H9 (cell line): ENCODE data around the gene SS18L1. TPM values are rescaled to one million over a fixed set of nuclear protein-coding genes. Genes with fewer than 3 reads are reported as not detected.

Experiments
- DNase-seq: peaks from one replicate; pipeline ENCODE4 v3.0.0-alpha.2; 2017
- H2AFZ ChIP-seq: one replicate; pipeline ENCODE4 v1.6.1; 2013; ENCODE audit warnings: mild to moderate bottlenecking, low read length, control low read depth, moderate library complexity
- H2AK5ac ChIP-seq: 2 replicates; pipeline ENCODE4 v1.6.1; 2013; ENCODE audit warnings: low read length, control low read depth, mixed read lengths; ENCODE audit not compliant: insufficient read length
- H2BK120ac ChIP-seq: one replicate; pipeline ENCODE4 v1.6.1; 2013; ENCODE audit warnings: low read depth, mild to moderate bottlenecking, low read length, control low read depth, inconsistent platforms; ENCODE audit not compliant: poor library complexity, severe bottlenecking
- H2BK12ac ChIP-seq: 2 replicates; pipeline ENCODE4 v1.6.1; 2013; ENCODE audit warnings: low read length, control low read depth, mixed read lengths, low read depth; ENCODE audit not compliant: insufficient read length
- H2BK15ac ChIP-seq: 2 replicates; pipeline ENCODE4 v1.6.1; 2013; ENCODE audit warnings: low read depth, low read length, control low read depth
- H2BK20ac ChIP-seq: one replicate; pipeline ENCODE4 v1.6.1; 2013; ENCODE audit warnings: low read depth, mild to moderate bottlenecking, low read length, control low read depth, inconsistent platforms; ENCODE audit not compliant: poor library complexity, severe bottlenecking
- H2BK5ac ChIP-seq: 2 replicates; pipeline ENCODE4 v1.6.1; 2013; ENCODE audit warnings: low read length, control low read depth, mixed read lengths; ENCODE audit not compliant: insufficient read length
- H3K14ac ChIP-seq: 2 replicates; pipeline ENCODE4 v1.6.1; 2013; ENCODE audit warnings: low read length, control low read depth; ENCODE audit not compliant: insufficient read depth
- H3K18ac ChIP-seq: 2 replicates; pipeline ENCODE4 v1.6.1; 2013; ENCODE audit warnings: low read depth, mild to moderate bottlenecking, mixed read lengths, low read length, control low read depth; ENCODE audit not compliant: insufficient read length
- H3K23ac ChIP-seq: 2 replicates; pipeline ENCODE4 v1.6.1; 2013; ENCODE audit warnings: low read length, control low read depth, mixed read lengths, low read depth; ENCODE audit not compliant: insufficient read length
- H3K23me2 ChIP-seq: 2 replicates; pipeline ENCODE4 v1.6.1; 2013; ENCODE audit warnings: low read depth, mild to moderate bottlenecking, mixed read lengths, low read length, control low read depth; ENCODE audit not compliant: insufficient read length, poor library complexity, severe bottlenecking
- H3K27ac ChIP-seq: 2 replicates; pipeline ENCODE4 v1.5.1; 2013; ENCODE audit warnings: low read length, control low read depth, mixed read lengths, low read depth; ENCODE audit not compliant: insufficient read length
- H3K27me3 ChIP-seq: 2 replicates; pipeline ENCODE4 v1.6.1; 2013; ENCODE audit warnings: low read length, control low read depth, inconsistent platforms; ENCODE audit not compliant: insufficient read depth
- H3K4ac ChIP-seq: 2 replicates; pipeline ENCODE4 v1.6.1; 2013; ENCODE audit warnings: low read depth, mild to moderate bottlenecking, control low read depth, inconsistent platforms, low read length, moderate library complexity
- H3K4me1 ChIP-seq: 2 replicates; pipeline ENCODE4 v1.6.1; 2013; ENCODE audit warnings: low read length, control low read depth, inconsistent platforms; ENCODE audit not compliant: insufficient read depth
- H3K4me2 ChIP-seq: 2 replicates; pipeline ENCODE4 v1.6.1; 2013; ENCODE audit warnings: low read length, control low read depth, mixed read lengths; ENCODE audit not compliant: insufficient read length, insufficient read depth
- H3K56ac ChIP-seq: 2 replicates; pipeline ENCODE4 v1.6.1; 2013; ENCODE audit warnings: low read depth, mild to moderate bottlenecking, mixed read lengths, low read length, control low read depth; ENCODE audit not compliant: insufficient read length
- H3K79me1 ChIP-seq: 2 replicates; pipeline ENCODE4 v1.6.1; 2013; ENCODE audit warnings: low read depth, mild to moderate bottlenecking, moderate library complexity, low read length, control low read depth, inconsistent platforms; ENCODE audit not compliant: insufficient read depth, poor library complexity, severe bottlenecking
- H3K79me2 ChIP-seq: 2 replicates; pipeline ENCODE4 v1.6.1; 2013; ENCODE audit warnings: low read length, control low read depth, inconsistent platforms; ENCODE audit not compliant: insufficient read depth
- H3K9ac ChIP-seq: 2 replicates; pipeline ENCODE4 v1.6.1; 2013; ENCODE audit warnings: low read length, control low read depth, mixed read lengths; ENCODE audit not compliant: insufficient read length; ENCODE audit errors: extremely low read depth
- H3K9me3 ChIP-seq: one replicate; pipeline ENCODE4 v1.6.1; 2013; ENCODE audit warnings: low read depth, low read length, inconsistent platforms; ENCODE audit not compliant: control insufficient read depth
- H3T11ph ChIP-seq: one replicate; pipeline ENCODE4 v1.6.1; 2013; ENCODE audit warnings: mild to moderate bottlenecking, low read length, control low read depth, inconsistent platforms
- H4K20me1 ChIP-seq: one replicate; pipeline ENCODE4 v1.6.1; 2013; ENCODE audit not compliant: control insufficient read depth, insufficient read length, insufficient read depth
- H4K5ac ChIP-seq: 2 replicates; pipeline ENCODE4 v1.6.1; 2013; ENCODE audit warnings: low read depth, mild to moderate bottlenecking, mixed read lengths, low read length, control low read depth; ENCODE audit not compliant: insufficient read length
- H4K8ac ChIP-seq: replicated peaks from 2 replicates; pipeline ENCODE4 v1.6.1; 2013; ENCODE audit warnings: low read length, control low read depth, mixed read lengths, low read depth; ENCODE audit not compliant: insufficient read length
- H4K91ac ChIP-seq: 2 replicates; pipeline ENCODE4 v1.6.1; 2013; ENCODE audit warnings: low read depth, mild to moderate bottlenecking, moderate library complexity, mixed read lengths, low read length, control low read depth; ENCODE audit not compliant: insufficient read length
- H3K27ac Mint-ChIP-seq, 3 experiments: 2 replicates in 2 of 3; 3 replicates in 1 of 3; pipeline ENCODE4 v1.8.0; 2020 to 2021; ENCODE audit warnings: mixed read lengths in 3 of 3, mild to moderate bottlenecking in 1 of 3, moderate library complexity in 1 of 3
- H3K27me3 Mint-ChIP-seq: 2 replicates; pipeline ENCODE4 v1.8.0; 2021; ENCODE audit warnings: low read depth, mild to moderate bottlenecking, moderate library complexity, mixed read lengths
- H3K36me3 Mint-ChIP-seq, 3 experiments: 2 replicates in 2 of 3; 3 replicates in 1 of 3; pipeline ENCODE4 v1.8.0; 2020 to 2021; ENCODE audit warnings: low read depth in 3 of 3, mixed read lengths in 3 of 3; ENCODE audit not compliant: insufficient read depth in 1 of 3
- H3K4me1 Mint-ChIP-seq, 2 experiments: 2 replicates each; pipeline ENCODE4 v1.8.0; 2020; ENCODE audit warnings: mixed read lengths in 2 of 2
- H3K4me3 Mint-ChIP-seq, 2 experiments: 2 replicates in 1 of 2; 3 replicates in 1 of 2; pipeline ENCODE4 v1.8.0; 2020 to 2021; ENCODE audit warnings: mild to moderate bottlenecking in 2 of 2, mixed read lengths in 2 of 2, moderate library complexity in 1 of 2
- H3K9me3 Mint-ChIP-seq, 2 experiments: 2 replicates in 1 of 2; 3 replicates in 1 of 2; pipeline ENCODE4 v1.8.0; 2020; ENCODE audit warnings: mild to moderate bottlenecking in 2 of 2, mixed read lengths in 2 of 2, moderate library complexity in 1 of 2
- WGBS: extraction: QIAGEN DNeasy Blood & Tissue Kit; methylation state at CpG from one replicate; pipeline ENCODE4 v1.1.7; 2013; ENCODE audit warnings: missing lambda C conversion rate, low lambda C conversion rate, mixed read lengths; ENCODE audit not compliant: insufficient read length; ENCODE audit errors: extremely low coverage; 5-methylcytosine and 5-hydroxymethylcytosine counted together
- total RNA-seq: library from RNA; stranded (reverse); gene quantifications from 2 replicates; pipeline ENCODE4 v1.2.1, GENCODE V29; 2021
- TF ChIP-seq, protein P1 (sequence below): fragments of 200-600 bp; sonication (generic); conservative IDR thresholded peaks from 3 replicates; pipeline ENCODE4 v1.8.0; 2021; ENCODE audit warnings: antibody characterized with exemption, mild to moderate bottlenecking

Gene SS18L1
- total RNA-seq, 1 experiment from 2014 or later = 22.2 TPM

DNA sequence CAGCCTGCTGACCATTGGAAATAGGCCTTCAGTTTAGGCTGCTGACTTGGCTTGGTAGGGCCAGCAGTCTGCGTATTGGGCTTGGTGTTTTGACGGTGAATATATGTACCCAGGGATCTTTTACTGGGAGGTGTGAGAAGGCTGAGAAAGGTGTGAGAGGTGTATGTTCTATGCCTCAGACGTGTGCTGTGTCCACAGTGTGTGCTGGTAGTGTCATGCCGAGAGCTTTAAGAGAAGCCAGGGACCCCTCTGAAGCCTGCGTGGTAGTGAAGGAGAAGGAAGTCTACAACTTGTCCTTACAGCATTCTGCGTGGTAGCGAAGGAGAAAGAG is 2.1 kb downstream of the SS18L1 start:
- Mint-ChIP-seq H3K27me3 (no peaks in the 10 kb centered on the region), H3K36me3 (peaks cover 16 to 23% (median 19%) of the 10 kb centered on the region in 3 experiments), H3K9me3 (no peaks in the 10 kb centered on the region; a peak in 1 of 5 replicates), H3K4me1 (peaks cover 48% of the 10 kb centered on the region in 2 experiments), H3K4me3 (peak overlapping the region; percentile 76 to 85; a peak in 4 of 5 replicates), H3K27ac (peak overlapping the region in 1 of 3 experiments; percentile 85; a peak in 1 of 7 replicates)
- Histone ChIP-seq H2BK20ac (no peak overlapping the region), H2BK120ac (no peak overlapping the region), H4K8ac (no peak overlapping the region), H2BK5ac (no peak overlapping the region), H2BK12ac (no peak overlapping the region), H2AK5ac (no peak overlapping the region), H3K4me2 (no peak overlapping the region), H3K9me3 (no peaks in the 10 kb centered on the region), H3K27me3 (no peaks in the 10 kb centered on the region), H3K79me2 (peaks cover 66% of the 10 kb centered on the region), H3K14ac (no peak overlapping the region), H3K4ac (no peak overlapping the region), H4K20me1 (no peaks in the 10 kb centered on the region), H3K18ac (no peak overlapping the region), H3K27ac (no peak overlapping the region), H4K5ac (no peak overlapping the region), H4K91ac (no peak overlapping the region), H3K79me1 (peaks cover 11% of the 10 kb centered on the region), H2AFZ (no peak overlapping the region), H3K23me2 (peaks cover 7% of the 10 kb centered on the region), H3T11ph (no peak overlapping the region), H3K56ac (peak overlapping the region; percentile 51), H2BK15ac (no peak overlapping the region), H3K23ac (no peak overlapping the region), H3K4me1 (peaks cover 9% of the 10 kb centered on the region; the same call in 1 of the 2 replicates), H3K9ac (no peak overlapping the region)
- no CpG with 5 or more reads among the region's 7 CpGs for WGBS
- TF ChIP-seq, protein P1, sequence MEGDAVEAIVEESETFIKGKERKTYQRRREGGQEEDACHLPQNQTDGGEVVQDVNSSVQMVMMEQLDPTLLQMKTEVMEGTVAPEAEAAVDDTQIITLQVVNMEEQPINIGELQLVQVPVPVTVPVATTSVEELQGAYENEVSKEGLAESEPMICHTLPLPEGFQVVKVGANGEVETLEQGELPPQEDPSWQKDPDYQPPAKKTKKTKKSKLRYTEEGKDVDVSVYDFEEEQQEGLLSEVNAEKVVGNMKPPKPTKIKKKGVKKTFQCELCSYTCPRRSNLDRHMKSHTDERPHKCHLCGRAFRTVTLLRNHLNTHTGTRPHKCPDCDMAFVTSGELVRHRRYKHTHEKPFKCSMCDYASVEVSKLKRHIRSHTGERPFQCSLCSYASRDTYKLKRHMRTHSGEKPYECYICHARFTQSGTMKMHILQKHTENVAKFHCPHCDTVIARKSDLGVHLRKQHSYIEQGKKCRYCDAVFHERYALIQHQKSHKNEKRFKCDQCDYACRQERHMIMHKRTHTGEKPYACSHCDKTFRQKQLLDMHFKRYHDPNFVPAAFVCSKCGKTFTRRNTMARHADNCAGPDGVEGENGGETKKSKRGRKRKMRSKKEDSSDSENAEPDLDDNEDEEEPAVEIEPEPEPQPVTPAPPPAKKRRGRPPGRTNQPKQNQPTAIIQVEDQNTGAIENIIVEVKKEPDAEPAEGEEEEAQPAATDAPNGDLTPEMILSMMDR = no peak
- DNase-seq = no peak
